ENCODE data around the gene EREG. TPM values are rescaled to one million over a fixed set of nuclear protein-coding genes. Genes with fewer than 3 reads are reported as not detected.

Gene EREG
- total RNA-seq, 2 donors from 2014 or later: 0.07 TPM; not detected in 1

DNA sequence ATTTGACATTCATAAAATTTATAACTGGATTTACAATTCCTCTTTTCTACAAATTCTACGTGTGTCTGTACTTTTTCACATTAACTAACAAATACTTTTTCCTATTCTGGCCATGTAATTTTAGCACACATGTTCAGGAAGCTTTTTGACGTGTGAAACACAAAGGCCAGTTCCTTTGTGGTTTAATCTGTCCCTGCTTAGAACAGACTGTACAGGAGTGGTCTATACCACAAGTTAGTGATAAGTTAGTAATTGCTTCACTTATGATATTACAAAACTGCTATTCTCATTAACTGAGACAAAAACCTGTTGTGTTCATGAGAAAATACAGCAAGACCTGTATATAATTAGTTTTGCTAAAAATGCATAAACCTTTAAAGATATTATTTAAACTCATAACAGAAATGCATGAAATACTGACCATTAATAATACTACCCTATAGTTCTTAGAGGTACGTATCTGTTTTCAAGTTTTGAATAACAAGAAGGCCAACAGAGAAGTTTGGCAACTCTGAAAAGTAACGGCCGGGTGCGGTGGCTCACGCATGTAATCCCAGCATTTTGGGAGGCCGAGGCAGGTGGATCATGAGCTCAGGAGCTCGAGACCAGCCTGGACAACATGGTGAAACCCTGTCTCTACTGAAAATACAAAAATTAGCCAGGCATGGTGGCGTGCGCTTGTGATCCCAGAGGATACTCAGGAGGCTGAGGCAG lies 66.3 kb downstream of the EREG start:
- Mint-ChIP-seq H3K9me3 (no peaks in the 10 kb centered on the region), H3K27ac (no peak overlapping the region), H3K36me3 (no peaks in the 10 kb centered on the region)
- DNase-seq (ENCODE audit: low spot score in 2 of 2) (no peak), ATAC-seq (no peak)

DNA sequence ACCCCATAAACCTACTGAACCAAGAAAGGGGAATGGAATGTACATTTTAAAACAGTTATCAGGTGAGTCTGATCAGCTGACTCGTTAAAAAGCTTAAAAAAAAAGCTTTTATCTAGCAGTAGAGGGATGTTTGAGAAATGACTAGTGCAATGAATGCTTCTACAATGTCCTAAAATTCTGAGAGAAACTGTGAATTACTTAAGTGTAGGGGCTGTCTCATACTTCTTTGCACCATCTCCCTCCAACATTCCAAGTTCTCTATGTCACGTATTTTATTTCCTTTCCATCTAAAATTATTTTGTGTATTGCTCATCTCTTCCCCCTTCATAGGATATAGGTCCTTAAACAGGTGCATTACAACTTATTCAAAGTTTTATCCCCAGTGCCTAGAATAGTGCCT lies 68.1 kb downstream of the EREG start:
- H3K9me3 Mint-ChIP-seq: no peaks in the 10 kb centered on the region
- DNase-seq (ENCODE audit: low spot score in 2 of 2): no peak

DNA sequence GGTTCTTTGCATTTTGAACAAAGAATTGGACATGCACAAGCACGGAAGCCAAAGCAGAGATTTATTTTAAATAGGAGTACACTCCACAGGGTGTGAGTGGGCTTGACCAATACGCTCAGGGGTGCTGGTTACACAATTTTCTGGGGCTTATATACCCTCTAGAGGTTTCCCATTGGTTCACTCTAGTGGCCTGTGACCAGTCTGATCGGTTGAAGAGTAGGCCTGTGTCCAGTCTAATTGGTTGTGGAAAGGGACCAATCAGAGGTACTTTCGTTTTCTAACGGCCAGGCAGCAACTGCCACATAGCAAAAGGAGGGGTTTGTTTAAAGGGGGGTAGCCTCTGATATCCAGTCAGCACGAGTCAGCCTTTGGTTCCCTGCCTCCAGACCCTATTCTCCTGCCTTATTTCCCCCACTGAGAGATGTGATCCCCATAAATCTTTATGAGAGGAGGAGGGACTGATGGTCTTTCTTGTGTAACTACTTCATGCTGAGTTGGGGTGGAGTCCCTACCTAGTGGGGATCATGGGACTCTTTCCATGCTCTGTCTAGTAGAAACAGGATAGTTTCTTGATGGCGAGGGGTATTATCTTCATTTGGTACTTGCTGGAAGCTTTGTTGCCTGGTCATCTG lies 68.7 kb downstream of the EREG start:
- Mint-ChIP-seq H3K9me3 (no peaks in the 10 kb centered on the region), H3K36me3 (no peaks in the 10 kb centered on the region), H3K27ac (no peak overlapping the region)
- DNase-seq (ENCODE audit: low spot score in 2 of 2) (no peak), ATAC-seq (no peak)

More for the DNA sequence above, 68.1 kb downstream of the EREG start:
- Mint-ChIP-seq H3K27ac (no peak overlapping the region), H3K36me3 (no peaks in the 10 kb centered on the region)
- ATAC-seq: no peak

DNA sequence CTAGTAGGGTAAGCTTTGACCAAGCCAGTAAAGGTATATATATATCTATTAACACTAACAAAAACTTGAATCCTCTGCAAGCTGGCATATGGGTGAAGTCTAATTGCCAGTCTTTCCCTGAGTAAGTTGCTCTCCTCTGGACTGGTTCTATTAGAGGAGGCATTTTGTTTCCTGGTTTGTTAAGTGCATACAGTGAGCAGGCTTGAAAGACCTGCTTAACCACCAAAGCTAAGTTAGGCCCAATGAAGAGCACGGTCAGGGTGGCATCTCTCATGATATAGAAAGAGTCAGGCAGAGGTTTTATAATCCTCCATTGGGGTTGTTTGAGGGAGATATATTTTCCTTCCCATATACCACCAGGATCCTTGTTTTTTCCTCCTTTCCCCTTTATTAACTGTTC lies 70.4 kb downstream of the EREG start:
- peaks cover 0 to 4% of the 10 kb centered on the region in 2 donors for H3K9me3 Mint-ChIP-seq
- ATAC-seq (no peak), DNase-seq (ENCODE audit: low spot score in 2 of 2) (no peak)
- no peak overlapping the region for H3K27ac Mint-ChIP-seq
- H3K36me3 Mint-ChIP-seq: no peaks in the 10 kb centered on the region

DNA sequence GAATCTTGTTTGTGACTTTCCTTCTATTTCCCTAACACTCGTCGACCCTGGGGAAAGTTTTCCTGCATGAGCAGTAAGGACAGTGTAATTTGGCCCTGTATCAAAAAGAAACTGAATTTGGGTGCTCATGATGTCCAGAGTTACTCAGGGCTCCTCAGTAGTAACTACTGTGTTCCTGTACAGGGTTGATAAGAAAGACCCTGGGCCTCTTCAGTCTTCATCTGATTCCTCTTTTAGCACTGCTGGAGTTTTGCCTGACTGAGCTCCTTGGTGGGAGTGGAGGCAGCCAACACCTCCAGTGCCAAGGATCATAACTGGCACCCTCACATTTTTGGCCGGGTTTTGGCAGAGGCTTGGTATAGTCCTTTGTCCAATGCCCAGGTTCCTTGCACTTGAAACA lies 72.9 kb downstream of the EREG start:
- peaks cover 0 to 4% of the 10 kb centered on the region in 2 donors for H3K9me3 Mint-ChIP-seq
- H3K27ac Mint-ChIP-seq: no peak overlapping the region
- no peak for ATAC-seq
- H3K36me3 Mint-ChIP-seq: no peaks in the 10 kb centered on the region
- no peak for DNase-seq (ENCODE audit: low spot score in 2 of 2)

Other genes with a start within 250 kb of the EREG start
- 1 to 10 TPM; 7.3 to 7.6 TPM for gene MTHFD2L, start 207.0 kb upstream of the EREG start, total RNA-seq
- gene EPGN, start 56.7 kb upstream of the EREG start, total RNA-seq: not detected
- gene AREG, start 80.0 kb downstream of the EREG start, total RNA-seq: 1 to 10 TPM in 1 of 2 donors, under 1 TPM in 1; 0.49 to 2.1 TPM